ENCODE measurements around the gene GOLM1.
"Not testable (repeated sequence)": the region's sequence is repeated elsewhere in the genome, so short reads cannot be mapped to it uniquely, and the experiment has no call there.

Gene GOLM1, protein sequence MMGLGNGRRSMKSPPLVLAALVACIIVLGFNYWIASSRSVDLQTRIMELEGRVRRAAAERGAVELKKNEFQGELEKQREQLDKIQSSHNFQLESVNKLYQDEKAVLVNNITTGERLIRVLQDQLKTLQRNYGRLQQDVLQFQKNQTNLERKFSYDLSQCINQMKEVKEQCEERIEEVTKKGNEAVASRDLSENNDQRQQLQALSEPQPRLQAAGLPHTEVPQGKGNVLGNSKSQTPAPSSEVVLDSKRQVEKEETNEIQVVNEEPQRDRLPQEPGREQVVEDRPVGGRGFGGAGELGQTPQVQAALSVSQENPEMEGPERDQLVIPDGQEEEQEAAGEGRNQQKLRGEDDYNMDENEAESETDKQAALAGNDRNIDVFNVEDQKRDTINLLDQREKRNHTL

DNA sequence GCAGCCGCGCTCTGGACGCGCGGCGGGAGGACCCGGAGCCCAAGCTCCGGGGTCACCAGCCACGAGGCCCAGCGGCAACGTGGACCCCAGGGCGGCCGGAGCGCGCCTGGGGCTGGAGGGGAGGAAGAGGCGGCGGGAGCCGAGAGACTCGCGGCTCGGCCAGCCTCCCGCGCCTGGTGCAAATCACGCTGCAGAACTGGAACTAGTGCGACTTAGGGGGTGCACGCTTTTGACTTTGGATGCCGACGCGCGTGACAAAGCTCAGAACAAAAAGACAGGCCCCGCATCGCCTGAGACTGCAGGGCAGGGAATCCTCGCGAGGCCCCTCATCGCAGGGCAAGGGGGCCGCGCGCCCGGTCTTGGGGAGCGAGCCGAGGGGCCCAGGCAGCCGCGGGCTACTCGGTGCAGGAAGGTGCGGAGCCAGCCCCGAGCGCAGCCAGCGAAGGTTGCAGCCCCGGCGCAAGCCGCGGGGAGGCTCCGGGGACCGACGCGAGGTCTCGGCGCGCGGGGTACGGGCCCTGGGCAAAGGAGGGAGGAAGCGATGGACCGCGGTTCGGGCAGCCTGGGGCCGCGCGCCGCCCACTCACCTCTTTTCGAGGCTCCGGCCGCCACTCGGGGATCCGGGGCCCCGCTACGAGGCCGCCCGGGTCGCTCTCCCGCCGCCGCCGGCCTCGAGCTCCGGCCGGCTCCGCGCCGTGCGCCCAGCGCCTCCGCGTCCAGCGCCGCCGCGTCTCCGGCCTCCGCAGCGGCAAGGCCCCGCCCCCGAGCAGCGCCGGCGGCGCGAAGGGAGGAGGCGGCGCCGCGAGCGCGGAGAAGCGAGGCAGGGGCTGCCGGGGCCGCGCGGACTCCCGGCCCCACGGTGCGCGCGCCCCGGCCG is at the start of gene GOLM1:
TSS of gene GOLM1 (minus strand) at position 735 of the 877 bp plus-strand sequence. CDS start 20,238 bp downstream, outside the sequence.
- peak in 1 of 2 experiments; percentile 7 for DNase-seq (ENCODE audit: low read depth in 2 of 2)

DNA sequence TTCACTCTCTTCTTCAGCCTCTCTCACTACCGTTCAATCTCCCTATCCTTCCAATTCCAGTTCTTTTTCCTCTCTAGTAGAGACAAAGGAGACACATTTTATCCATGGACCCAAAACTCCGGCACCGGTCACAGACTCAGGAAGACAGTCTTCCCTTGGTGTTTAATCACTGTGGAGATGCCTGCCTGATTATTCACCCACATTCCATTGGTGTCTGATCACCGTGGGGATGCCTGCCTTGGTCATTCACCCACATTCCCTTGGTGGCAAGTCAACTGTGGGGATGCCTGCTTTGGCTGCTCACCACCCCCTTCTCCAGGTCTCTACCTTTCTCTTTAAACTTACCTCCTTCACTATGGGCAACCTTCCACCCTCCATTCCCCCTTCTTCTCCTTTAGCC is 47.3 kb upstream of the GOLM1 start:
- not testable (repeated sequence) for DNase-seq (ENCODE audit: low read depth in 2 of 2)

DNA sequence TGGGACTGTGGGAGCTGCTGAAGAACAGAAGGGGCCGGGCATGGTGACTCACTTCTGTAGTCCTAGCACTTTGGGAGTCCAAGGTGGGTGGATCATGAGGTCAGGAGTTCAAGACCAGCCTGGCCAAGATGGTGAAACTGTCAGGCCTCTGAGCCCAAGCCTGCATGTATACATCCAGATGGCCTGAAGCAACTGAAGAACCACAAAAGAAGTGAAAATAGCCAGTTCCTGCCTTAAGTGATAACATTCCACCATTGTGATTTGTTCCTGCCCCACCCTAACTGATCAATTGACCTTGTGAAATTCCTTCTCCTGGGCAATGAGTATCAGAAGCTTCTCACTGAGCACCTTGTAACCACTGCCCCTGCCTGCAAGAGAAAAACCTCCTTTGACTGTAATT is 46.6 kb upstream of the GOLM1 start:
- DNase-seq (ENCODE audit: low read depth in 2 of 2): not testable (repeated sequence)

DNA sequence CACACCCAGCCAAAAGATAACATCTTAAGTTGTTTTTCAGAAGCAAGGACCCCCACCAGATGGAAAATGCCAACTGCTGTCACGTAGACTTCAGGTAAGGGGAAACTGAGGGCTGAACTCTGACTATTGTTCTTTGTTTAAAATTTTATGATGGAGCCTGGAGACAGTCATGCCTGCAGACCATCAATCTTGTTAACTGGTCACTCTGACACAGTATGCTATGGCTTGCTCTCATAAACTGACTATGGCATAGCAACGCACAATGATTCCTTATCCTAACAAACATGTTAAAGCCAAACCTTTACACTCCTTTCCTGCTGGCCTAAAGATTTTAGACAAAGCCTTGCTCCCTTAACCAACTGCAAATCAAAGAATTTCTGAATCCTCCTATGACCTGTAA is 43.6 kb upstream of the GOLM1 start:
- DNase-seq (ENCODE audit: low read depth in 2 of 2): no peak

DNA sequence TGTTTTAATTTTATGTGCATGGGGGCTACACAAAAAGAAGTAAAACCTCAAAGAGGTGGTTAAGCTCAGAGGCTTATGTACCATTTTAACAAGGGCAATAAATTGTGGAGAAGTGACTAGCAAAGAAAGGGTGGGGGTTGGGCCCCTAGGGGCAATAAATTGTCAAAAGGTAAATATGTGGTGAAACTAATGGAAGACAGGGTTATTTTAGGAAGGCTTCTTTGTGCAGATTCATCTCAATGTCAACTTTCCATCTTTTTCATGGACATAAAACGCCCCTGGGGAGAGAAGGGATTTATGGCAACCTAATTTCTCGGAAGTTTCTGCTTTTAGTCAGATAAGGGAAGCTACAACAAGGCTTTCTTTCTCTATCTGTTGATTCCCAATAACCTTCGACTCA is 42.5 kb upstream of the GOLM1 start:
- no peak for DNase-seq (ENCODE audit: low read depth in 2 of 2)

DNA sequence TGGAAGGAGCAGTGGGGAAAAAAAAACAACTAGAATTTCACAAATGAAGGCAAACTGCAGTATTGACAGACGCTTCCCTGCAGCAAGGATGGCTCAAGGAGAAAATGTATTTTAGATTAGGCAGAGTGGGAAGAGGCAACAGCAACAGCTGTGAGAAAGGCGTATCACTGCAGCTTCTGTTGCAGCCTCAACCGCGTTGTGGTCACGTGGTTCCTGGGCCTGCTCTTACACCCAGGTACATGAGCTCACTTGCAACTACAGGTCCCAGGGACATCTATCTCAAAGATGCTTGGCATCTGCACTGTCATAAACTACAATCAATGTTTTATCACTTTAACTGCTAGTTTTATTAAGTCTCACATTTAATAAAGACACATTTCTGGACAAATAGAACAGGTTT is 36.0 kb upstream of the GOLM1 start:
- no peak for DNase-seq (ENCODE audit: low read depth in 2 of 2)

DNA sequence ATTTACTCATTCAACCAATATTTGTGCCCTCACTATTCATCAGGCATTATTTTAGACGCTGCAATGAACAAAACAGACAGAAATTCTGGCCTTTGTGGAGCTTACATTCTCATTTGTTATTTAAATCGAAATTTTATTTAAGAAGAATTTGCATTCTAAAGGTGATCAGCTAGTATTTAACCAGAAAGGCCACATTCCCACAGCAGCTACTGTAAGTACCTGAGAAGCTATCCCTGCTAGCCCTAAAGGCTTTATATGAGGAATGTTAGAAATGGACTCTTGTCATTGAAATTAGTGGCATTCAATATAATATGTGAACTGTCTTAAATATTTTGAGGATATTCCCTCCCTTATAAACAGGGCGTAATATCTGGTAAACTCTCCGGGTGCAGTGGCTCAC is 35.0 kb upstream of the GOLM1 start:
- no peak for DNase-seq (ENCODE audit: low read depth in 2 of 2)

DNA sequence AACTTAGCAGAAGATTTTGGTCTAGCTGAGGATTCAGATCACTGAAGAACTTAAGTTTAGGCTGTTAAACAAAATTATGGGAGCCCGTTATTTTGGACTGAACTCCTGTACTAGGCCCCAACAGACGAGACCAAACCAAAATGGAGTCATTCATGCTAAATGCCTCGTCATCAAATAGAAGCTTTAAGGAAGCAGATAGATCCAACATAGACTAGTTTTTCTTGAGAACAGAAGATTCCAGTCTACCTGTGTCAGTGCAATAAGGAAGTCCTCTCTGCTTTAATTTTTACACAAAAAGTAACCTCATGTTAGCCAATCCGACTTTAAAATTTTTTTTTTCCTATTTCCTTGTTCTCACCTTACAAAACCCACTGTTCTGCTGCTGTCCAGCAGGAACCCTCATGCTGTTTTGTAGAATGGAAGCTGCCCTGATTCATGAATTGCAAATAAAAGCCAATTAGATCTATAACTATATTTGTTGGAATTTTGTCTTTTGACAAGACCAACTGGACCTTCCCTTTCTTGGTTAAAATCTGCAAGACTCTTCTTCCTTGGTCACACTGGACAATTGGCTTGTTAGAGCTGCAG is 29.0 kb upstream of the GOLM1 start:
- no peak for DNase-seq (ENCODE audit: low read depth in 2 of 2)

DNA sequence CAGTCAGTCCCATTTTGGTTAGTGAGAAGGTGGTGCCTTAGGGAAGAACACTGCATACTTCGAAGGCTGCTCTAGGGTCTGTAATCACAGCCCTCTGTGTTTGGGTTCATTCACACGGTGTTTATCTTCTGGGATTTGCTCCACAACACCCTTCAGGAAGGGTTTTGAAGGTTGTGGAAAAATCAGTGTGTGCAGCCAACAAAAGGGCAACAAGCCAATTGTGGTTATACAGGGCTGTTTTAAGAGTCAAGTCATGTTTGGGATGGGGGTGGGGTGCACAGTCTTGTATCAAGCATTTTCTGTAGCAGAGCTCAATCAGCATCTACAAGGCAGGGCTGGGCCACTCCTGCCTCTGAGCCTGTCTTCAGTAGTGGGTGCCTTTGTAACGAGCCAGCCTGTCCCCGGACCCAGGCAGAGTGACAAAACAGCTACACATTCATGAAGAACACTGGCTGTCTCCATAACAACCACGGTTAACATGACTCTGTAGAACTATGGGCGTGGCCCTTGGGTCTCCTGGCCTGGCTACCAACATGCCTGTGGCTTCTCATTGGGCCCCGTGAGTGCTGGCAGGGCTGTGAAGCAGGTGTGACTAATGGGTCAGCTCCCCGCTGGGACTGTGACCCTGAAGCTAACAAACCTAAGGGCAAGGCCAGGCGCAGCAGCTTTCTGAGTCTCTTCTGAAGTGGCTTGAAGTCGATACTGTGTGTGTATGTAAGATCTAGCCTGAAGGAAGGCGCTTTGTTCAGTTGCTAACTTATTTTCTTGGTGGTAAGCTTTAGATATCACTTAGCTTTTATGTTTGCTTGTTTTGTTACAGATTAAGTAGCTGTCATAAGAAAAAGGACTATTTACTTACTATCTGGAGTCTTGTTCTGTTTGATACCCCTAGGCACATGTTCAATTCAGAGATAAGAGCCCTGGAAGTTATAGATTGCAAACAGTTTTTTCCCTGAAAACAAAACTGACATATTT is 27.9 kb upstream of the GOLM1 start:
- no peak for DNase-seq (ENCODE audit: low read depth in 2 of 2)

DNA sequence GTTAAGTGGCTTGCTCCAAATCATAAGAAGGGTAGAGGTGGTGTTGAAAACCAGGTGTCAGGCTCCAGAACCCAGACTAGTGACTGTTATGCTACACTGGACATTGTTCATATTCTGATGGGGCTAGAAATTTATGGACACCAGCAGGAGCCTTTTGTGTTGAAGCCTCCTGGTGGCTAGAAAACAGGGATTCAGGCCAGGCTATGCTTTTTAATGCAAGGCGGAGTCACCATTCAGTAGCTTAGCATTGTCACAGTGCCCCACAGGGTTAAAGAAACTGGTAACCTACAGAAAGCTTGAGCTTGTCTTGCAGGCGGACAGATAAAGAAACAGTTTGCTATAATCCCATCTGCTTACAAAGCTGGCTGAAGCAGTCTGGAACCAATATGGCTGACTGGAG is 23.0 kb upstream of the GOLM1 start:
- DNase-seq (ENCODE audit: low read depth in 2 of 2): no peak

DNA sequence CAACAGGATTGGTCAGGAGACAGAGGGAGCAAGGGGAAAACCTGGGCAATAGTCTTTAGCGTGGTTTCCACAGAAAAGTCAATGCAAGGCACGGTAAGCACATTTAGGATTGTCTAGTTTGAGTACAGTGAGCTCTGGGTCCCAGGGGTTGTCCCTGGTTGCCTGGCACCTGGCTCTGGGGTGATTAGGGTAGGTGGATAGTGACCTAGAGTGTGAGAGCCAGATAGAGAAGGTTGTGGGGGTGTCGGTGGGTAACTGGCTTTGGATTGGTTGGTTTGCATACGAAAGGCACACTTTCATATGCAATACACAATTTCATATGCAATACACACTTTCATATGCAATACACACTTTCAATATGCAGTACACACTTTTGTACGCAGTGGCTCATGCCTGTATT is 20.1 kb upstream of the GOLM1 start:
- no peak for DNase-seq (ENCODE audit: low read depth in 2 of 2)

DNA sequence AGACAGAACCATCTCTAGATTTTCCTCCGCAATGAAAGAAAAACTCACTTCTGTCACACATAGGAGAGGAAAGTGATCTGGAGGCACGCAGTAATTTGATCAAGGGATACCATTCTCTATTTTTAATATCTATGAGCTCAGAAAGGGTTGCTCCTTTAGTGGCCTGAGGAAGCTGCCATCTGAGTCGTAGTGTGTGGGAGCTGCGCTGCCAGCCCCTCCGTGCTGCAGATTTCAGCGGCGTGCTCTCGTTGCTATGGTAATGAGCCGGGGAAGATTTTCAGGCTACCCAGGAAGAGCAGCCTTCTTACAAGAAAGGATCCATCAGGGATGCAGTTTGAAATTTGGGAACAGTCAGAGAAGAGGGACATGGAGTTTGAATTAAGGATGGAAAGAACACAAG is 17.1 kb upstream of the GOLM1 start:
- no peak for DNase-seq (ENCODE audit: low read depth in 2 of 2)

DNA sequence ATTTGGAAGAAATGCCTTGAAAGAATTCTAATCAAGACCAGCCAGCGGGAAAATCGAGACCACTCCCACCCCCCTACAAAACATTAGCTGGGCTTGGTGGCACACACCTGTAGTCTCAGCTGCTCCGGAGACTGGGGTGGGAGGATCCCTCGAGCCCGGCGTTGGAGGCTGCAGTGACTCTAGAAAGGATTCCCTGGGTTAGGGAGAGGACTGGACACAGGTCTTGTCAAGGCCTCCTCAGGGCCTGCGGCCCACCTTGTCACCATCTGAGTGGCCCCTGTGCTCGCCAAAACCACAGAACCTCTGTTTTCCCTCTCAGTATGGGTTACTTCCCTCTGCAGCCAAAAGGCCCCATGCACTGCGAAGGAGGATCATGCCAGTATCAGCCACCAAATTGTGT is 16.5 kb upstream of the GOLM1 start:
- no peak for DNase-seq (ENCODE audit: low read depth in 2 of 2)

DNA sequence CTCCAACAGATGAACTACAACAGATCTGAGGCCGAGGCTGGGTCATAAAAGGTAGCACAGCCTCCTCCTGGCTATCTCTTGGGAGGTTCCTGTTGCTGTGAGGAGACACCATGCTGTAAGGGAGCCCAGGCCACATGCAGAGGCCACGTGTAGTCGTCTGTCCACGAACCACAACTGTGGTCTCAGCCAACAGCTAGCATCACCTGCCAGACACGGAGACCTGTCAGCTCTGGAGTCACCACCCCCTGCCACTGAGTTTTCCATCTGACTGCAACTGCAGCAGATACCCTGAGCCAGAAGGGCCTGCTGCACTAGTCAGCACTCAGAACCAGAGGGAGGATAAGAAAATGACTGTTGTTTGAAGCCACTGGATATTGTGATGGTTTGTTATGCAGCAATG is 12.7 kb upstream of the GOLM1 start:
- no peak for DNase-seq (ENCODE audit: low read depth in 2 of 2)

DNA sequence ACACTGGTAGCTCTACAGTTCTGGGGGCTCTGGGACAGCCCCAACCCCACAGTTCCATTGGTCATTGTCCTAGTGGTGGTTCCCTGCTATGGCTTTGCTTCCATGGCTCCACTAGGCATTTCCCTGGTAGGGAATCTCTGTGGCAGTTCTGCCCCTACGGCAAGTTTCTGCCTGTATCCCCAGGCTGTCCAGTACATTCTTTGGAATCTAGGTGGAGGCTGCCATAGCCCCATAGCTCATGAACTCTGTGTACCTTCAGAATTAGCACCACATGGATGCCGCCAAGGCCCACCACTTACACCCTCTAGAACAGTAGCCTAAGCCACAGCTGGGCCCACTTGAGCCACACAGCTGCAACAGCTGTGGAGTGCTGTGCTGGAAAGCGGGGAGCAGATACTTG is 3.3 kb upstream of the GOLM1 start:
- no peak for DNase-seq (ENCODE audit: low read depth in 2 of 2)

DNA sequence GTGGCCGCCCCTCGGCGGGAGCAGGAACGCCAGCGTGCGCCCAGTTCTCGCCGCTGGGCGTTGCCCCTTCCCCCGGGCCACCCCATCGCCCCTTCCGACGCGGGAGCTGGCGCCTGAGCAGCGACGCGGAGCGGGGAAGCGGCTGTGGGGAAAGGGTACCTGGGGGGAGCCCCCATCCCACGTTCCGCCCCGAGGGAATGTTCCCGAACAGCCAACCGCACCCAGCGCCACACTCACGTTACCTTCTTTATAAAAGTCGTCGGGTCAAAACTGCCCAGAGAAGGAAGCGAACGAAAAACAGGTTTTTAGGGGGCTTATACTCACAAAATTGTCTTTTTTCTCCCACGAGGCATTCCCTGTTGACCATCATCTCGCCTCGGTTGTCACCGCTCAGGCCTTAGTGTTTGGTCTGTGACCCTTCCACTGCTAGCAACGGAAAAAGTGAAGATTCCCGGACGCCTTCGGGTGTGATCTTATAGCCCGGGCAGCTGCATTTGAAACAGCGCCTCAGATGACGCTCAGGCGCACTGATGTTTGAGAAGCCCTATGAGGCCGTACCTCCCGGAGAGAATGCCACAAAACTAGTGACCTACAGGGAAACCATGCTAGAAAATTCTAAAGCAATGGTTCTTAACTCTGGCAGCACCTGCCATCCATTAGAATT is 475 bp upstream of the GOLM1 start:
- peak in 1 of 2 experiments; percentile 4 for DNase-seq (ENCODE audit: low read depth in 2 of 2)

DNA sequence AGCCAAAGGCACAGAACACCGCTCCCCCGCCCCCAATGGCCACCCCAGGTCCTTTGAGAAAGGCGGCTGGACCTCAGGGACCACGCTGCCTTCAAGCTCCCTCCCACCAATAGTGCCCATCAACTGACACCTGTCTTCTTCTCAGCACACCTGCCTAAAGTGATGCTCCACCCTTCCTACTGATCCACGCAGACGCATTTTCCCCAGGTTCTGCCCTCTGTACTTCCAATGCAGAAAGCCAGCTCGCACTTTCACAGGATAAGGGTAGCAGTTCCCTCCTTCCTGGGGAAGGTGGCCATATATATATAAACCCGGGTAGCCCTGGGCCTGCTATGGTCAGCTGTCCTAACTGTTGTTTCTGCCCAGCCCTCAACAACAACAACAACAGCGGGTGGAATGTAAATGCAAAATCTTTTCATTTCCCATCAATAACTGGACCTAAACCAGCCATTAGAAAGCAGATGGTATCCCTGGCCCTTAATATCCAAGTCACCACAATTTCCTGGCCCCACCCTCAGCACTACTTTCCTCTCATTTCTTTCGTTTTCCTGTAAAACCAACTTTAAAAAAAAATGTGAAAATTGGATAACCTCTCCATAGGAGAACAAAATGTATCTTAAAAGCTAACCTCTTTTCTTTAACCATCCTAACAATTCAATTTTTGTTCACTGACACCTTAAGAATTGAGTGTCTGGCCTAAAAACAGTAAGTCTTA is 1.7 kb downstream of the GOLM1 start:
- DNase-seq (ENCODE audit: low read depth in 2 of 2): no peak

DNA sequence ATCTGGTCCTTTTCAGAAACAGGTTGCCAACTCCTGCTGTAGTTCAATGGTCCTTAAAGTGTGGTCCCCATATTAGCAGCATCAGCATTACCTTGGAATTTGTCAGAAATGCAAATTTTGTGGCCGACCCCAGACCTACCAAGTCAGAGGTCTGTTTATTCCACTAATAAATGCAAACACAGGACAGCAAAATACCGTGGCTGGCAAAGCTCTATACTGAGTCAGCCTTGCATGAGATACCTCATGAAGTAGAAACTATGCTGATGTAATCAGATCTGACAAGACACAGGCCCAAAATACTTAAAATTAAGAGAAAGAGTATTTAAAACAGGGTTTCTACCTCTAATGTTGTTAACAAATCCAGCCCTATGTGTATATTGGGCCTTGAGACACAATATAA is 3.0 kb downstream of the GOLM1 start:
- DNase-seq (ENCODE audit: low read depth in 2 of 2): no peak

DNA sequence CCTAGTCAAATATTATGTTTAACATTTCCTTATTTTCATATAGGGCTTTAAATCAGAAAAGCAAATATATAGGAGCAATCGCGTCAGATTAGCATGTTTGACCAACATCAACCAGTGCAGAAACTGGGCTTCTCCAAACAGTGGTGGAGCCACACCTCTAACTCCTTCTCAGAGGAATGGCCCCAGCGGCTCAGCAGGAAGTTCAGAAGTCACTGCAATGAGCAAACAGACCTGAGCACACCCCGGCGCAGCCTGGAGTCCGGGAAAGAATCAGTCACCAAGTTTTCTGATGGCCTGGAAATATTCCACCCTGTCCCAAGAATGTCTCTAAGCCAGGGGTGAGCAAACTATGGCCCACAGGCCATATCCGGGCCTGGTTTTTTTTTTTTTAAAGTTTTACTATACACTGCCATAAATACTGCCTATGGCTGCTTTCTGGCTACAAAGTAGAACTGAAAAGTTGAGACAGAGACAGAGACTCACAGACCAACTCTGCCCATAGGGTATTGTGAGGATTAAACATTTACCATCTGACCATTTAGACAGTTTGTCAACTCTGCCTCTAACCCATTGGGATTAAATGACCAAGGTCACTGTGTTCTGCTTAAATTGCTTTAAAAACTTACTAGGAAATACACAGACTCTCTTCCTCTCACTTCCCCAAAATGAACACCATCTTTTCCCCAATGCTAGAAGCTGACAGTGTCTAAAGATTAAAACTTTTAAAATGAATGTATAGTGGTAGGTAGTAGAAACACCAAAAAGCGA is 5.4 kb downstream of the GOLM1 start:
- DNase-seq (ENCODE audit: low read depth in 2 of 2): no peak
